ENCODE results near the gene LRP11.
"Not testable (repeated sequence)": the region's sequence is repeated elsewhere in the genome, so short reads cannot be mapped to it uniquely, and the experiment has no call there.

Gene LRP11, protein sequence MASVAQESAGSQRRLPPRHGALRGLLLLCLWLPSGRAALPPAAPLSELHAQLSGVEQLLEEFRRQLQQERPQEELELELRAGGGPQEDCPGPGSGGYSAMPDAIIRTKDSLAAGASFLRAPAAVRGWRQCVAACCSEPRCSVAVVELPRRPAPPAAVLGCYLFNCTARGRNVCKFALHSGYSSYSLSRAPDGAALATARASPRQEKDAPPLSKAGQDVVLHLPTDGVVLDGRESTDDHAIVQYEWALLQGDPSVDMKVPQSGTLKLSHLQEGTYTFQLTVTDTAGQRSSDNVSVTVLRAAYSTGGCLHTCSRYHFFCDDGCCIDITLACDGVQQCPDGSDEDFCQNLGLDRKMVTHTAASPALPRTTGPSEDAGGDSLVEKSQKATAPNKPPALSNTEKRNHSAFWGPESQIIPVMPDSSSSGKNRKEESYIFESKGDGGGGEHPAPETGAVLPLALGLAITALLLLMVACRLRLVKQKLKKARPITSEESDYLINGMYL

DNA sequence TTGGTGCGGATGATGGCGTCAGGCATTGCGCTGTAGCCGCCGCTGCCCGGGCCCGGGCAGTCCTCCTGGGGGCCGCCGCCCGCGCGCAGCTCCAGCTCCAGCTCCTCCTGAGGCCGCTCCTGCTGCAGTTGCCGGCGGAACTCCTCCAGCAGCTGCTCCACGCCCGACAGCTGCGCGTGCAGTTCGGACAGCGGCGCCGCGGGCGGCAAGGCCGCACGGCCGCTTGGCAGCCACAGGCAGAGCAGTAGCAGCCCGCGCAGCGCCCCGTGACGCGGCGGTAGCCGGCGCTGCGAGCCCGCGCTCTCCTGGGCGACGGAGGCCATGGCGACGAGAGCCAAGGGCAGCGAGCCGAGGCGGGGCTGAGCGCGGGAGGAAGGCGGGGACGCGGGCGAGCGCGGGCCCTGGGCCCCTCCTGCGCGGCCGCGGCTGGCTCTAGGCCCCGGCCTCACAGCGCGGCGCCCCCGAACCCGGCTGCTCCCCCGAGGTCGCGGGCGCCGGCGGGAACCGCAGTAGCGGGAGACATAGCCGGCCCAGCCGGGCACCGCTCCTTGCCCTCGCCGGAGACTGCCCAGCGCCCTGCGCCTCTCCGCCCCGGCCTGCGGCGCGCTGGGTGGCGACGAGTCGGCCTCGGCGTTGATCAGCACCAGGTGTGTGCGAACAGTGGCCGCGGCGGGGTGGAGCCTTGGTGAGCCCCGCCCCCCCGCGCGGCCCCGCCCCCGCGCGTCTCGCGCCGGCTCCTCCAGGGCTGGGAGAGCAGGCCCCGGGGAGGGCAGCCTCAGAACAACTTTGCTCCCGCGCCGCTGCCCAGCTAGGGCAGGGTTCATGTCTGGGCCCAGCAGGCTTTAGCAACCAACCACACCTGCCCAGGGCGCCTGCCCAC is at the start of gene LRP11:
LRP11 (minus strand) TSS at position 662 of the 880 bp plus-strand sequence; CDS start at position 323, 339 bp downstream.
- peak; percentile 91 for DNase-seq (ENCODE audit: low spot score)

DNA sequence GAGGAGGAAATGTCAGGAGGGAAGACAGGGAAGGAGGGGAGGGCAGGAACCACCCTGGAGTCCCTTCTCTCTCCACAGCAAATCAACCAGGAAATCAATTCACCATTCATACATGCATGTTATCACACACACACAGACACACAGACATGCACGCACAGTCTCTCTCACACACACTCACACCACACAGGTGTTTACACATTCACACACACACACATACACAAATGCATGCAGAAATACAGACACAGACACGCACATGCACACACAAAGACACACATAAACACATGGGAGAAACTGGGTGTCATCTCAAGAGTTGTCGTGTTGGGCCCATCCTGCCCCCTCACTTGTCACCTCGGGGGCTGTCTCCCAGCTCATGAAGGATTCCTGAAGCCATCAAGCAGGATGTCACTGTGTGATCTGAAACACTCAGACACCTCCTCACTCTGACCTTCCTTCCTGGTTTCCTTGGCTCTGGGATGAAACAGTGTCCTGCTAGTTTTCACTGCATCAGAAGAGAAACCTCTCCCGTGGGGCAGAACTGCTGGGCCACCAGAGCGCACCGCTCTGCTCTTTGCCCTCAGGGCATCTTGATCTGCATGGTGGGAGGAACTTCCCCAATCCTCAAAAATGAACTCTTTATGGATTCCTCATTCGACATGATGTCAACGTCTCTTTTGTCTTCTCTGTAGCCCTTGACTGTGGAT is 49.5 kb upstream of the LRP11 start:
- DNase-seq (ENCODE audit: low spot score): peak; percentile 24

- no peak for DNase-seq (ENCODE audit: low spot score)
Observed at GRCh38 chr6:149913085-149913484, 48.9 kb upstream of the LRP11 start.

DNA sequence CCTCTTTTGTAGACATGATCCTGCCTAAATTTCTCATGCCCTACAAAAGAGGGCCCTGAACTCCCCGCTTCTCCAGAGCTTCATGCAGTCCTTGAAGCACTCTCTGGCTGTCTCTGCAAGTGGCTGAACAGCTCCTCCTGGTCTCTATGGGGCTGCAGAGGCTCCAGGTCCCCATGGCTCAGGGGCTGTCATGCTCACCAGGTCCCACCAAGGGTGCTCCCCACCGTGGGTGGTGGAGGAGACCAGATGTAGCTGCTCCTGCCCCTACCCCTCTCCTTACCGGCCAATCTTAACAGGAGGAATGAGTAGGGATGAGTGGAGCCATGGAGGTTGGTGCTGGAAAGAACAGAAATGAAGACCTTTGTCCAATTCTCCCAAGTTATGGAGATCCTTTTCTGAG is 48.5 kb upstream of the LRP11 start:
- DNase-seq (ENCODE audit: low spot score): not testable (repeated sequence)

GRCh38 chr6:149910721-149911151 is 46.6 kb upstream of the LRP11 start:
- peak; percentile 15 for DNase-seq (ENCODE audit: low spot score)

- DNase-seq (ENCODE audit: low spot score): no peak
Observed at GRCh38 chr6:149909701-149910470, 45.7 kb upstream of the LRP11 start.

DNA sequence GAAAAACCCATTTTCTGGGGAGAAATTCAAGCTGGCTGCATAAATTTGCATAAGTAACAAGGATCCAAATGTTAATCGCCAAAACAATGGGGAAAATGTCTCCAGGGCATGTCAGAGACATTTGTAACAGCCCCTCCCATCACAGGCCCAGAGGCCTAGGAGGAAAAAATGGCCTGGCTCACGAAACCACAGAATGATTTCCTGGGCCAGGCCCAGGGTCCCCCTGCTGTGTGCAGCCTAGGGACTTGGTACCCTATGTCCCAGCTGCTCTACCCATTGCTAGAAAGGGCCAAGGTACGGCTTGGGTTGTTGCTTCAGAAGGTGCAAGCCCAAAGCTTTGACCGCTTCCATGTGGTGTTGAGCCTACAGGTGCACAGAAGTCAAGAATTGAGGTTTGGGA is 44.3 kb upstream of the LRP11 start:
- DNase-seq (ENCODE audit: low spot score): not testable (repeated sequence)

- no peak for DNase-seq (ENCODE audit: low spot score)
Observed at GRCh38 chr6:149907317-149907716, 43.2 kb upstream of the LRP11 start.

- no peak for DNase-seq (ENCODE audit: low spot score)
Observed at GRCh38 chr6:149906405-149906804, 42.2 kb upstream of the LRP11 start.

DNA sequence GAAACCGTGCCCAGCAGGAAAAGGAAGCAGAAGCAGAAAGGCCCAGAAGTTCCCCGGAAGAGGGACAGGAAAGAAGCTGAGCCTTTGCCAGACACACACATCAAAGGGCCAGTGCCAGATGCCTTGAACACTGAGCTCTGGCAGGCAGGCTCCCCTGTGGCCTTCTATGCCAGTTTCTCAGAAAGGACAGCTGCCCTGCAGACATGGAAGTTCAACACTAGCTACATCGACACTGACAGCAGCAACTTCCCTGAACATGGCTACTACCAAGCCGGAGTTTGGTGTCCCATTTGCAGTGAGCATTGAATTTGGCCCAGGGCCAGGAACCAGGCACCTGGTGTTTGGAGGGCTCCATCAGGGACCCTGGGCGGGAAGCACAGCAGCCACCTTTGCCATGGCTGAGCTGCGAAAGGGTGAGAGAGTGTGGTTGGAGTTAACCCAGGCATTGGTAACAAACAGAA is 41.8 kb upstream of the LRP11 start:
- DNase-seq (ENCODE audit: low spot score): peak; percentile 17

DNA sequence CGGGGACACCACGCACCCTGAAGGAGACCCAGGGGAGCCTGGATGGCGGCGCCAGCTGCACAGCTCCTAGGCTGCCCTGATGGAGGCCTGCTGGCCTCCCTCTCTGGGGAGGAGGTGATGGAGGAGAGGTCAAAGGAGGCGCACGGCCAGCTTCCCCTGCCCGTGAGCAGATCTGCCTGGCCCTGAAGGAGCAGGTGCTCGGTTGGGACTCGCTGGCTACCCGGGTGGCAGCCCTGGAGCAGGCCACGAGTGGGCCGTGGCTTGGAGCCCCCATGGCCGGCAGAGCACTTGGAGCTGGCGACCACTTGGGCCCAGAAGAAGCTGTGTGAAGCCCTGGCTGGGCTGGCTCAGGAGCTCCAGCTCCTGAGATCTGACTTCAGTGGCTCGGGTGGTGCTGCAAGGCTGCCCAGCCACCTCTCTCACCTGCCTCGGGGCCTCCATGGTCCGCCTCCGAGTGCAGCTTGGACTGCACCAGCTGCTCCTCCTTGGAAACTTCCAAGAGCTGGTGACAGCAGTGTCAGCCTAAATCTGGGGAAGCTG is 41.3 kb upstream of the LRP11 start:
- no peak for DNase-seq (ENCODE audit: low spot score)

- DNase-seq (ENCODE audit: low spot score): no peak
Observed at GRCh38 chr6:149904661-149905370, 40.7 kb upstream of the LRP11 start.

GRCh38 chr6:149903938-149904611 is 39.9 kb upstream of the LRP11 start:
- no peak for DNase-seq (ENCODE audit: low spot score)

GRCh38 chr6:149901444-149902140 is 37.4 kb upstream of the LRP11 start:
- DNase-seq (ENCODE audit: low spot score): no peak

DNA sequence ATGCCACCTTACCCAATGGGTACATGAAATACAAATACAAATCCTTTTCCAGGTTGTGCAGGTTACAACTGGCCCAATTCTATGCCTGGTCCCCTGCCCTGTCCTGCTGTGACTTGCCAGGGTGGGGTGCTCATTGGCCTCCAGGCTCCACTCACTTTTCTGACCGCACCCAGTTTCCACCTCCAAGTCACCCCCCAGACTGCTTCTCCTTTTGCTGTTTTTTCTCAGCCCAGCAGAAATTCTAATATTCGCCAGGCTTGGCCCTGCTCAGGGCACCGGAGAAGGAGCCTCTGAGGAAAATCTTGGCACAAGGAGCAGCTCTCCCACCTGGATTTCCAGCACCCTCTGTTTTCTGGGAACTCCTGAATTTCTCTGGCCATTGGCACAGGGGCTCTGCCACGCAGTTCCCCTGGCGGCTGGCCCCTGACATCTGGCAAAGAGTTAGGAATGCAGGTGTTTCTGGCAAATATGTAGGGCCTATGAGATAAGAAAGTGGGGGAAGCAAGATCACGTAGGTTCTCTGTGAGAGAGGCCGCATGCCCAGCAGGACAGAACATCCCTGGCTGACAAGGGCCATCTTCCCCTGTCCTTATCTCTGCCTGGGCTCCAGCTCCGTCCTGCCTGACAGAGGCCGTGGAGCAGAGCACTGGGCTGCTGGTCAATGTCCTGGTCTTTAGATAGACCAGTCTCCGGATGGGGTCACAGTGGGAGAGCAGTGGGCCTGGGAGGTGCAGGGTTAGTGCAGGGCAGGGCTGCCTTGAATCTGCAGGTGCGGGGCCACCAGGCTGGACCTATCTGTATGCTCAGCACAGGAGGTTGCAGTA is 36.7 kb upstream of the LRP11 start:
- no peak for DNase-seq (ENCODE audit: low spot score)

GRCh38 chr6:149899926-149900619 is 35.9 kb upstream of the LRP11 start:
- no peak for DNase-seq (ENCODE audit: low spot score)

DNA sequence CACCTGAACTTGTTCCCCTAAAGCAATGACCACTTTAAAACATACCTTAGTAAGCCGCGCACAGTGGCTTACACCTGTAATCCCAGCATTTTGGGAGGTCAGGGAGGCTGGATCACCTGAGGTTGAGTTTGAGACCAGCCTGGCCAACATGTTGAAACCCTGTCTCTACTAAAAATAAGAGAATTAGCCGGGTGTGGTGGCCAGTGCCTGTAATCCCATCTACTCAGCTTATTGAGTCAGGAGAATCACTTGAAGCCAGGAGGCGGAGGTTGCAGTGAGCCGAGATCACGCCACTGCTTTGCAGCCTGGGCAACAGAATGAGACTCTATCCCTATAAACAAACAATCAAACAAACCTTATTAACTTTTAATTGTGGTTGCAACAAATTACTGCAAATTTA is 35.3 kb upstream of the LRP11 start:
- no peak for DNase-seq (ENCODE audit: low spot score)

DNA sequence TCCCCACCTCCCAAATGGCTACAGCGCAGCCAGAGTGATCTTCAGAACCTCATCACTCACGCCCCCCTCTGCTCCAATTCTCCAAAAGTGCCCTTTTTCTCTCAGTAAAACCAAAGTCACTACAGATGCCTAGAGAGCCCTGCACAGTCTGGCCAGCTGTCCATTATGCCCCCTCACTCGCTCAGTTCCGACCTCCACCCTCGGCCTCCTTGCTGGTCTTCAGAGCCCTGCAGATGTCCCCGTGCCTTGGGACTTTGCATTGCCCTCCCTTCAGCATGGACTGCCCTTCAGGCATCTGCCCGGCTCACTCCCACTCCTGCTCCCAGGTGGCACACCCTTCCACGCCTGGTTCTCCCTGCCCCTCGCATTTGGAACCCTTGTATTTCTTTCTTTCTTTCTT is 34.8 kb upstream of the LRP11 start:
- peak; percentile 37 for DNase-seq (ENCODE audit: low spot score)
